IPS DF 4.7 (cell line): Measurements from ENCODE around the gene HDX.
"Not testable (repeated sequence)": the region's sequence is repeated elsewhere in the genome, so short reads cannot be mapped to it uniquely, and the experiment has no call there.

Experiments used
- DNase-seq: peaks from one replicate; pipeline ENCODE4 v3.0.0-alpha.2; 2013; ENCODE audit warnings: low spot score; ENCODE audit errors: extremely low read depth

The HDX gene

GRCh38 chrX:84501798-84502628 lies at the start of gene HDX:
Gene HDX (minus strand): TSS chrX:84502453. CDS start chrX:84475397, 27,056 bp downstream.
- no peak for DNase-seq

GRCh38 chrX:84541315-84541714 lies 39.1 kb upstream of the HDX start:
- DNase-seq = not testable (repeated sequence)

GRCh38 chrX:84537627-84538026 lies 35.4 kb upstream of the HDX start:
- not testable (repeated sequence) for DNase-seq

- DNase-seq = no peak
Measured at GRCh38 chrX:84488426-84488825, 13.8 kb downstream of the HDX start.

GRCh38 chrX:84487365-84488353 lies 14.6 kb downstream of the HDX start:
- DNase-seq = no peak

- DNase-seq = no peak
Measured at GRCh38 chrX:84479086-84479485, 23.2 kb downstream of the HDX start.

- DNase-seq = no peak
Measured at GRCh38 chrX:84477114-84477513, 25.1 kb downstream of the HDX start.

GRCh38 chrX:84475596-84475995 lies 26.7 kb downstream of the HDX start:
- no peak for DNase-seq

- no peak for DNase-seq
Measured at GRCh38 chrX:84475101-84475500, 27.2 kb downstream of the HDX start.

- DNase-seq = no peak
Measured at GRCh38 chrX:84469226-84469625, 33.0 kb downstream of the HDX start.

- DNase-seq = no peak
Measured at GRCh38 chrX:84467898-84468297, 34.4 kb downstream of the HDX start.

GRCh38 chrX:84453351-84454246 lies 48.7 kb downstream of the HDX start:
- DNase-seq = no peak

GRCh38 chrX:84441143-84441542 lies 61.1 kb downstream of the HDX start:
- no peak for DNase-seq

GRCh38 chrX:84415140-84415539 lies 87.1 kb downstream of the HDX start:
- DNase-seq = no peak

- DNase-seq = no peak
Measured at GRCh38 chrX:84363663-84364062, 138.6 kb downstream of the HDX start.

- DNase-seq = no peak
Measured at GRCh38 chrX:84363051-84363450, 139.2 kb downstream of the HDX start.

- no peak for DNase-seq
Measured at GRCh38 chrX:84362184-84362838, 139.9 kb downstream of the HDX start.

- DNase-seq = no peak
Measured at GRCh38 chrX:84358271-84358670, 144.0 kb downstream of the HDX start.

- DNase-seq = no peak
Measured at GRCh38 chrX:84357296-84357695, 145.0 kb downstream of the HDX start.

- DNase-seq = no peak
Measured at GRCh38 chrX:84340968-84341367, 161.3 kb downstream of the HDX start.
